GM12878 (cell line): ENCODE results near the gene TMC5.

Source experiments
- CTCF ChIP-seq, 3 experiments: IDR thresholded peaks in 2 of 3; conservative IDR thresholded peaks in 1 of 3; 2 replicates each; pipeline ENCODE4 v1.5.1; 2011; ENCODE audit warnings: low read depth in 3 of 3, low read length in 3 of 3, mild to moderate bottlenecking in 3 of 3, control low read depth in 2 of 3, moderate library complexity in 2 of 3, inconsistent platforms in 1 of 3, mixed read lengths in 1 of 3; ENCODE audit not compliant: control insufficient read depth in 2 of 3, insufficient read depth in 1 of 3; ENCODE audit errors: extremely low read depth in 1 of 3
- EZH2 ChIP-seq: IDR thresholded peaks from 2 replicates; pipeline ENCODE4 v1.6.1; 2012; ENCODE audit warnings: low read depth, mild to moderate bottlenecking, control low read depth, inconsistent platforms, low read length, borderline replicate concordance; ENCODE audit not compliant: control insufficient read depth
- GABPA ChIP-seq: IDR thresholded peaks from 2 replicates; pipeline ENCODE4 v1.6.1; 2014; ENCODE audit warnings: antibody characterized with exemption, low read depth, mild to moderate bottlenecking, inconsistent platforms
- TARDBP ChIP-seq: IDR thresholded peaks from 2 replicates; pipeline ENCODE4 v1.6.1; 2016; ENCODE audit warnings: borderline replicate concordance
- USF2 ChIP-seq: IDR thresholded peaks from 2 replicates; pipeline ENCODE4 v1.6.1; 2011; ENCODE audit warnings: low read depth, low read length, improper control_type of control experiment, borderline replicate concordance

GRCh38 chr16:19438739-19439138, 21.1 kb downstream of the TMC5 start:
- TF ChIP-seq USF2 (no peak), TARDBP (no peak), GABPA (no peak), CTCF (IDR thresholded peaks at IDR 0.05 in 2 of 3, conservative IDR thresholded peaks at IDR 0.05 in 1 of 3; ENCODE audit: control insufficient read depth in 2 of 3, extremely low read depth in 1 of 3, insufficient read depth in 1 of 3, low read depth in 3 of 3, low read length in 3 of 3) (no peak), EZH2 (no peak)
